Esophagus muscularis mucosa (tissue), 4 donors: ENCODE measurements around the gene LRRC27.

Experiments used
- EP300 ChIP-seq: sonication (generic); formaldehyde crosslinking; IDR thresholded peaks from one replicate; pipeline ENCODE4 v1.6.1; 2017; ENCODE audit warnings: antibody characterized with exemption
- POLR2A ChIP-seq: fragments of 450-650 bp; IDR thresholded peaks from one replicate; pipeline ENCODE4 v1.6.1; 2017; ENCODE audit warnings: antibody characterized with exemption, moderate library complexity, mild to moderate bottlenecking, low read depth
- POLR2AphosphoS5 ChIP-seq, 2 donors: sonication (generic); formaldehyde crosslinking; IDR thresholded peaks; one replicate each; pipeline ENCODE4 v1.6.1; 2017; ENCODE audit warnings: antibody characterized with exemption in 2 of 2
- TF ChIP-seq, protein P1 (sequence below), 3 experiments: fragments of 200-600 bp in 2 of 3; fragments of 450-650 bp in 1 of 3; sonication (generic) in 2 of 3; IDR thresholded peaks; one replicate each; pipeline ENCODE4 v1.5.1; 2017 to 2019; ENCODE audit warnings: antibody characterized with exemption in 3 of 3, mild to moderate bottlenecking in 2 of 3, moderate library complexity in 1 of 3

DNA sequence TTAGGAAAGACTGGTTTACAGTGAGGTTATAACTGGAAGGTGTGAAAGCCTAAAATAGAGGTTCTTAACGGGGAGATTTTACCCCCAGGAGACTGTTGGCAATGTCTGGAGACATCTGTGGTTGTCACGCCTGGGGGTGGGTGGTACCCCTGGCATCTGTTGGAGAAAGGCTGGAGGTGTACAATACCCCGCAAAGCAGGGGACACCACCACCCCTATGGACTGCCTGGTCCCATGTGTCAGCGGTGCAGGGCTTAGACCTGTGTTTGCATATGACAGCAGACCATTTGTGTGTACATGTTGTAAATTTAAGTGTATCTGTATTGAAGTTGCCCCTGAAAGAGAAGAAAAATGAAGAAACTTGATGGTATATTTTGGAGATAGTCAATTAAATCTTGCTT lies 9.8 kb downstream of the LRRC27 start:
- no peak for TF ChIP-seq POLR2AphosphoS5 (IDR thresholded peaks at IDR 0.05)
- TF ChIP-seq EP300 = no peak
- TF ChIP-seq, protein P1, sequence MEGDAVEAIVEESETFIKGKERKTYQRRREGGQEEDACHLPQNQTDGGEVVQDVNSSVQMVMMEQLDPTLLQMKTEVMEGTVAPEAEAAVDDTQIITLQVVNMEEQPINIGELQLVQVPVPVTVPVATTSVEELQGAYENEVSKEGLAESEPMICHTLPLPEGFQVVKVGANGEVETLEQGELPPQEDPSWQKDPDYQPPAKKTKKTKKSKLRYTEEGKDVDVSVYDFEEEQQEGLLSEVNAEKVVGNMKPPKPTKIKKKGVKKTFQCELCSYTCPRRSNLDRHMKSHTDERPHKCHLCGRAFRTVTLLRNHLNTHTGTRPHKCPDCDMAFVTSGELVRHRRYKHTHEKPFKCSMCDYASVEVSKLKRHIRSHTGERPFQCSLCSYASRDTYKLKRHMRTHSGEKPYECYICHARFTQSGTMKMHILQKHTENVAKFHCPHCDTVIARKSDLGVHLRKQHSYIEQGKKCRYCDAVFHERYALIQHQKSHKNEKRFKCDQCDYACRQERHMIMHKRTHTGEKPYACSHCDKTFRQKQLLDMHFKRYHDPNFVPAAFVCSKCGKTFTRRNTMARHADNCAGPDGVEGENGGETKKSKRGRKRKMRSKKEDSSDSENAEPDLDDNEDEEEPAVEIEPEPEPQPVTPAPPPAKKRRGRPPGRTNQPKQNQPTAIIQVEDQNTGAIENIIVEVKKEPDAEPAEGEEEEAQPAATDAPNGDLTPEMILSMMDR (IDR thresholded peaks at IDR 0.05) = no peak
- no peak for TF ChIP-seq POLR2A
